C4-2B (cell line): ENCODE data around the gene FAM13A.

Experiments used
- H3K27ac ChIP-seq: fragments of 450-650 bp; 2 replicates; pipeline ENCODE4 v1.5.1; 2017
- CTCF ChIP-seq: fragments of 450-650 bp; conservative IDR thresholded peaks from 2 replicates; pipeline ENCODE4 v1.5.1; 2017; ENCODE audit warnings: mild to moderate bottlenecking
- ZFX ChIP-seq: fragments of 450-650 bp; IDR thresholded peaks from 2 replicates; pipeline ENCODE4 v1.6.1; 2017

FAM13A gene

GRCh38 chr4:88982757-88983156, 74.2 kb downstream of the FAM13A start:
- H3K27ac ChIP-seq, result no peak overlapping the region
- no peak for TF ChIP-seq CTCF
- no peak for TF ChIP-seq ZFX

GRCh38 chr4:88981993-88982392, 75.0 kb downstream of the FAM13A start:
- no peak for TF ChIP-seq CTCF
- no peak for TF ChIP-seq ZFX
- no peak overlapping the region for H3K27ac ChIP-seq

- H3K27ac ChIP-seq, result no peak overlapping the region
- TF ChIP-seq CTCF, result no peak
- no peak for TF ChIP-seq ZFX
Observed at GRCh38 chr4:88981556-88981955, 75.4 kb downstream of the FAM13A start.

DNA sequence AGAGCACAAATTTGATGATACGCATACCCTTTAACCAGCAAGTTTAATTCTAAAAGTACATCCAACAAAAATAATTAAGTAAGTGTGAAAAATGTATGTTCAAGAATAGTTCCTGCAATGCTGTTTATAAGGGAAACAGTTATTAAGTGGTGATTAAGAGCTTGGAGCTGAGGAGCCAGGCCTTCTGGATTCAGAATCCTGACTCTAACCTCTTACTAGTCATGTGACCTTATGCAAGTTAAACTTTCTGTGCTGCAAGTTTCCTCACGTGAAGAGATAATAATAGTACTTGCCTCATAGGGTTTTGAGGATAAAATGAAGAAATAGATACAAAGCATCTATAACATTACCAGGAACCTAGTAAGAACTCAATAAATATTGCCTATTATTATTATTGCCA, 77.7 kb downstream of the FAM13A start:
- no peak overlapping the region for H3K27ac ChIP-seq
- no peak for TF ChIP-seq ZFX
- TF ChIP-seq CTCF, result no peak

DNA sequence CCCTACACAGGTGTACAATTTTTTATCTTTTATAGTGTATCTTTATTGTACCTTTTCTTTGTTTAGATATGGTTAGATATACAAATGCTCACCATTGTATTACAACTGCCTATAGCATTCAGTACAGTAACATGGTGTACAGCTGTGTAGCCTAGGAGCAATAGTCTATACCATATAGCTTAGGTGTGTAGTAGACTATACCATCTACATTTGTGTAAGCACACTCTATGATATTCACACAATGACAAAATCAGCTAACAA, 80.3 kb downstream of the FAM13A start:
- TF ChIP-seq CTCF (no peak), ZFX (no peak)
- no peak overlapping the region for H3K27ac ChIP-seq

- no peak for TF ChIP-seq CTCF
- no peak for TF ChIP-seq ZFX
- no peak overlapping the region for H3K27ac ChIP-seq
Observed at GRCh38 chr4:88975958-88976774, 80.8 kb downstream of the FAM13A start.

DNA sequence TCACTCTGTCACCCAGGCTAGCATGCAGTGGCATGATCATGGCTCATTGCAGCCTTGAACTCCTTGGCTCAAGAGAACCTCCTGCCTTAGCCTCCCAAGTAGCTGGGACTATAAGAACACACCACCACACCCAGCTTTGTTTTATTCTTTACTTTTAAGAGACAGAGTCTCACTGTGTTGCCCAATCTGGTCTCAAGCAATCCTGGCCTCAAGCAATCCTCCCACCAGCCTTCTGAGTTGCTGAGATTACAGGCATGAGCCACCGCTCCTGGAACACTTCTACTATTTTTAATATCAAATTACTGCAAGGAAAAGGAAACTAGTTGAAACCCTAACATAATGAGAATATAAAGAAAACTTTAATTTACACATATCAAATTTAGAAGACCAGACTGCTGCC, 85.4 kb downstream of the FAM13A start:
- TF ChIP-seq ZFX (no peak), CTCF (no peak)
- no peak overlapping the region for H3K27ac ChIP-seq
